ENCODE results near the gene ABHD15.

ABHD15 gene

DNA sequence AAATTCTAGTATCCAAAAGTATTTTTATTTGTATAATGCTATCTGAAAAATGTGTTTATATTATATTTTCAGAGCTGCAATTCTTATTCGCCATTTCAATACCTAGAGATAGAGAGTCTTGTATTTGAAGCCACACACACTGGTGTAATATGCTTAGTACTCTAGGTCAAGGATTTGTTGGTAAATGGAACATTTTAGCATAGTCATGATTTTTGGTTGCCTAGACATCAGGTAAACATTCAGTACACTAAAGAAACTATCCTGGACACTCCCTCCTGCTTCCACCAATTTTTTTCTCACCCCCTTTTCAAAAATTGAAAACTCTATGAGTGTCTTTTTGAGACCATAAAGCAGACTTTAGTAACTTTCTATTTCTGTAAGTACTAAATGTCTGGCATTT lies 20.8 kb downstream of the ABHD15 start:
- in situ Hi-C loops (cut with HindIII; ENCODE audit: low sequenced_read_pairs), result no loop called here

- in situ Hi-C loops (cut with HindIII; ENCODE audit: low sequenced_read_pairs), result no loop called here
Measured at GRCh38 chr17:29544066-29544465, 22.8 kb downstream of the ABHD15 start.

GRCh38 chr17:29533976-29534375 lies 32.9 kb downstream of the ABHD15 start:
- in situ Hi-C loops (cut with HindIII; ENCODE audit: low sequenced_read_pairs), result no loop called here

GRCh38 chr17:29526322-29526721 lies 40.5 kb downstream of the ABHD15 start:
- in situ Hi-C loops (cut with HindIII; ENCODE audit: low sequenced_read_pairs), result no loop called here

DNA sequence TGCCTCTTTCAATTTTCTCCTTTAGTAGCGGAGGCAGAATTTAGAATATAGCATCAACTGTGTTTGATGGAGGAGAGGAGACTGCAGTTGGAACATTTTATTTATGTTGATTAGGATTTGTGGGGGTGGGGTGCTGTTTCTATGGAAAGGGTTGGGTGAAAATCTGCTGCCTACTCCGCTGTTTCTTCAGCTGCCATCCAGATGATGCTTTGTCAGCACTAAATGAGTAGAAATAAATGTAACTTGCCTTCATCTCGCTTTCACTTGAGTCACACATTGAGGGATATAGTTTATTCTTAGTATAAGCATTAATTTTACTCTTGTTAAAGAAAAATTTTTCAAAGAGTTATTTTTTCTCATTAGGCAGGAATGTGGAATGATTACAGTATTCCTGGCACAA lies 42.1 kb downstream of the ABHD15 start:
- in situ Hi-C loops (cut with HindIII; ENCODE audit: low sequenced_read_pairs), result no loop called here

DNA sequence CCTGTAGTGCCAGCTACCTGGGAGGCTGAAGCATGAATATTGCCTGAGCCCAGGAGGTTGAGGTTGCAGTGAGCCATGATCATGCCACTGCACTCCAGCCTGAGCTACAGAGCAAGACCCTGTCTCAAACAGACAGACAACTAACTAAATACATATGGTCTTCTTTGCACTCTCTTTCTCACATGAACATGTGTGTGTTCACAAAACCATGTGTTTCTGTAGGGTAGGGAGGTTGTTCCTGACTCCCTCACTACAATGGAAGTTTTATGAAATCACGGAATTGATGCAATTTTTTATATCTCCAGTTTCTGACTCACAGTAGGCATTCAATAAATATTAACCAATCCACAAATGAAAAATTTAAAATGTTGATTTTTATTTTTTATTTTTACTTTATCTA lies 48.5 kb downstream of the ABHD15 start:
- in situ Hi-C loops (cut with HindIII; ENCODE audit: low sequenced_read_pairs), result no loop called here

- in situ Hi-C loops (cut with HindIII; ENCODE audit: low sequenced_read_pairs), result no loop called here
Measured at GRCh38 chr17:29514792-29515191, 52.0 kb downstream of the ABHD15 start.

- in situ Hi-C loops (cut with HindIII; ENCODE audit: low sequenced_read_pairs), result no loop called here
Measured at GRCh38 chr17:29510953-29511352, 55.9 kb downstream of the ABHD15 start.
